ENCODE measurements around the gene ZNF709.
A peak's percentile ranks its signal among the peaks of the same experiment; 100 is the strongest.

Gene ZNF709

GRCh38 chr19:12484371-12485051 is at the start of gene ZNF709:
Gene ZNF709, minus strand, starts transcription at chr19:12484816. Its CDS starts 159 bp downstream, at chr19:12484657.
- TF ChIP-seq EP300 (IDR thresholded peaks at IDR 0.05; ENCODE audit: borderline replicate concordance) = no peak
- TF ChIP-seq FOXM1 (IDR thresholded peaks at IDR 0.05; ENCODE audit: borderline replicate concordance, low read depth) = no peak
- peak; percentile 97; the same call in 1 of the 2 replicates for TF ChIP-seq ZBTB7A (IDR thresholded peaks at IDR 0.05; ENCODE audit: low read depth)
- no peak for TF ChIP-seq RAD21 (IDR thresholded peaks at IDR 0.05; ENCODE audit: low read depth)
- TF ChIP-seq TEAD4 (IDR thresholded peaks at IDR 0.05) = no peak
- no peak for TF ChIP-seq TCF12 (IDR thresholded peaks at IDR 0.05; ENCODE audit: low read depth)
- TF ChIP-seq, protein P1, sequence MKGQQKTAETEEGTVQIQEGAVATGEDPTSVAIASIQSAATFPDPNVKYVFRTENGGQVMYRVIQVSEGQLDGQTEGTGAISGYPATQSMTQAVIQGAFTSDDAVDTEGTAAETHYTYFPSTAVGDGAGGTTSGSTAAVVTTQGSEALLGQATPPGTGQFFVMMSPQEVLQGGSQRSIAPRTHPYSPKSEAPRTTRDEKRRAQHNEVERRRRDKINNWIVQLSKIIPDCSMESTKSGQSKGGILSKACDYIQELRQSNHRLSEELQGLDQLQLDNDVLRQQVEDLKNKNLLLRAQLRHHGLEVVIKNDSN (IDR thresholded peaks at IDR 0.05) = no peak
- 0 out of 2 replicates have a peak, but pooled peaks have one; percentile 19 for TF ChIP-seq MAX (IDR thresholded peaks at IDR 0.05)
- TF ChIP-seq EGR1 (IDR thresholded peaks at IDR 0.05) = no peak
- TF ChIP-seq REST (IDR thresholded peaks at IDR 0.05; ENCODE audit: low read depth) = no peak
- TF ChIP-seq NFIC (IDR thresholded peaks at IDR 0.05) = no peak
- TF ChIP-seq TAF1 (IDR thresholded peaks at IDR 0.05; ENCODE audit: low read depth) = peak; percentile 70
- TF ChIP-seq YY1 (IDR thresholded peaks at IDR 0.05; ENCODE audit: low read depth) = no peak
- TF ChIP-seq CEBPB (IDR thresholded peaks at IDR 0.05) = no peak
- no peak for TF ChIP-seq CREB1 (IDR thresholded peaks at IDR 0.05; ENCODE audit: low read depth)

- TF ChIP-seq, protein P1 (IDR thresholded peaks at IDR 0.05) = peak; percentile 39; the same call in 1 of the 2 replicates
- TF ChIP-seq TCF12 (IDR thresholded peaks at IDR 0.05; ENCODE audit: low read depth) (peak; percentile 81; the same call in 1 of the 2 replicates), YY1 (IDR thresholded peaks at IDR 0.05; ENCODE audit: low read depth) (no peak), TEAD4 (IDR thresholded peaks at IDR 0.05) (no peak), ZBTB7A (IDR thresholded peaks at IDR 0.05; ENCODE audit: low read depth) (no peak)
Measured at GRCh38 chr19:12527034-12527836, 42.6 kb upstream of the ZNF709 start.

- no peak for TF ChIP-seq YY1 (IDR thresholded peaks at IDR 0.05; ENCODE audit: low read depth)
Measured at GRCh38 chr19:12526542-12526941, 41.9 kb upstream of the ZNF709 start.

- TF ChIP-seq, protein P1 (IDR thresholded peaks at IDR 0.05) = no peak
- TF ChIP-seq RAD21 (IDR thresholded peaks at IDR 0.05; ENCODE audit: low read depth) = no peak
- TF ChIP-seq MAX (IDR thresholded peaks at IDR 0.05) = no peak
- TF ChIP-seq REST (IDR thresholded peaks at IDR 0.05; ENCODE audit: low read depth) = no peak
- no peak for TF ChIP-seq FOXM1 (IDR thresholded peaks at IDR 0.05; ENCODE audit: borderline replicate concordance, low read depth)
- TF ChIP-seq EP300 (IDR thresholded peaks at IDR 0.05; ENCODE audit: borderline replicate concordance) = no peak
- TF ChIP-seq TEAD4 (IDR thresholded peaks at IDR 0.05) = no peak
- TF ChIP-seq YY1 (IDR thresholded peaks at IDR 0.05; ENCODE audit: low read depth) = no peak
Measured at GRCh38 chr19:12521996-12522395, 37.4 kb upstream of the ZNF709 start.

DNA sequence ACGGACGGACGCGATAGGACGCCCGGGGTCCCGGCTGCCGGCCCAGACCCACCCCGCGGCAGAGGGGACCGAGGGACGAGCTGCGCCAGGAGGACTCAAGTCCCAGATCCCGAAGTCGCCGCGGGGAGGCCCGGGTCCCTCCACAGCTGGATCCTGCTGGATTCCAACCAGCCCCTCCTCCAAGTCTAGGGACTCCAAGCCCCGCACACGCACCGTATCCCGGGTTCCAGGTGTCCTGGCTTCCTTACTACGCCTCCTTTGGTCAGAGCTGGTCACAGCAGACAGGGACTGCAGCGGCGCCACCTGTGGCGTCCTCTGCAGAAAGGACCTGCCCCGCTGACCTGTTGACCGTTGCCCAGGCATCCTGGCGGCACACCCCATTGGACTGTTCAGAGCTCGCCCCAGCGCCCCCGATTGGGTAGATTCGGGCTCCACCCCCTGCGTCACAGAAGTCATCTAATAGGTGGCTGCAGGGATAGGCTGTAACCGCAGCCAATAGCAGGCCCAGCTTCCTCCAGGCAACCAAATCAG is 29.0 kb upstream of the ZNF709 start:
- TF ChIP-seq YY1 (IDR thresholded peaks at IDR 0.05; ENCODE audit: low read depth) (no peak), EP300 (IDR thresholded peaks at IDR 0.05; ENCODE audit: borderline replicate concordance) (no peak), MAX (IDR thresholded peaks at IDR 0.05) (no peak), NFIC (IDR thresholded peaks at IDR 0.05) (no peak), TCF12 (IDR thresholded peaks at IDR 0.05; ENCODE audit: low read depth) (no peak), FOXM1 (IDR thresholded peaks at IDR 0.05; ENCODE audit: borderline replicate concordance, low read depth) (no peak), RAD21 (IDR thresholded peaks at IDR 0.05; ENCODE audit: low read depth) (no peak), CREB1 (IDR thresholded peaks at IDR 0.05; ENCODE audit: low read depth) (no peak), TAF1 (IDR thresholded peaks at IDR 0.05; ENCODE audit: low read depth) (no peak)

Data from Ishikawa (cell line).